ENCODE data around the gene SH3D19.
"Not testable (repeated sequence)": the region's sequence is repeated elsewhere in the genome, so short reads cannot be mapped to it uniquely, and the experiment has no call there.

SH3D19 gene

DNA sequence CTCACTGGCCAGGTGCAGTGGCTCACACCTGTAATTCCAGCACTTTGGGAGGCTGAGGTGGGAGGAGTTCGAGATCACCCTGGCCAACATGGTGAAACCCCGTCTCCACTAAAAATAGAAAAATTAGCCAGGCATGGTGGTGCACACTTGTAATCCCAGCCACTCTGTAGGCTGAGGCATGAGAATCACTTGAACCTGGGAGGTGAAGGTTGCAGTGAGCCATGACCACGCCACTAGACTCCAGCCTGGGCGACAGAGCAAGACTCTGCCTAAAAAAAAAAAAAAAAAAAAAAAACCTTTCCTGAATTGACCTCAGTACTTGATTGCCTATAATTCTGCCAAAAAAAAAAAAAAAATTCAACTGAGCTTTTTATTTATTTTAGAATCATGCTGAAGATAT lies 3.2 kb downstream of the SH3D19 start:
- not testable (repeated sequence) for DNase-seq

GRCh38 chr4:151321586-151321985 lies 3.8 kb downstream of the SH3D19 start:
- DNase-seq, result no peak

DNA sequence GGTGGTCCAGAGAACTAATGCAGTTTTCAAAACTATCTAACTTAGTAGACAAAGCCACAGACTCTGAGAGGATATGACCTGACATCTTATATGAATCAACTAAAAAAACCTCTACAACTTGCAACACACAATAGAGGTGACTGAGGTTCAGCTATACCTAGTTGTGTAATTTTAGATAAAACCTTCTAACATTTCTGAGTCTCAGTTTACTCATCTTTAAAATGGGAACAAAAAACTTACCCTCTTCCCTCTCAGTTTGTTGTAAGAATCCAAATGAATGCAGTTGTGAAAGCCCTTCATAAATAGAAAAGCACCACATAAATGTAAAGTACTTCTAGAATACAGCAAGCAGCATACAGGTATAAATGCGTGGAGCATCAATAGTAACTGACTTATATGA lies 5.9 kb downstream of the SH3D19 start:
- DNase-seq, result no peak

DNA sequence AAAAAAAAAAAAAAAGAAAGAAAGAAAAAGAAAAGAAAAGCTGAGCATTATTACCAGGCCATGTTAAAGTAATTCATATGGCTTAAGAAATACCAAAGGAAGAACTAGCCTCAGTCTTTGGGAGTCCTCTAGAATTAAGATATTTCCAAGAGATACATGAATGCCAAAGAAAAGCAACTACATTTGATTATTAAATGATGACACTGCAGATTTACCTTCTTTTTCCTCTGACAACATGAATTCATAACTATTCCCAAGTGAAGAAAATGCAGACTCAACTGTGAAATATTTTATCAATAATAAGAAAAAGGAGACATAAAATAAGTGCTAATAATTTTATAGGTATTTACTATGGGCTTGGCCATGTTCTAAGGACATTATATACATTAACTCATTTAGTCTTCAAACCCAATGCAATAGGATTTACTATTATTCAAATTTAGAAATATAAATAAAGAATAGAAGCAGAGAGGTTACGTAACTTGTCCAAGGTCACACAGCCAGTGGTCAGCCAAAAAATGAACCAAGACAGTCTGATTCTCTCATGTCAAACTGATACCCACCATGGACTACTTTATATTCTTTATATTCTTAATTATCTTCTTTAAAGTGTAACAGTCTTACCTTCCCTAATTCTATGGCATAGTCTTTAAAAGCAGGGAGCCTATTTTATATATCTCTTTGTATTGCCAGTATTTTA lies 6.9 kb downstream of the SH3D19 start:
- no peak for DNase-seq

- DNase-seq, result no peak
Measured at GRCh38 chr4:151316645-151317044, 8.8 kb downstream of the SH3D19 start.

DNA sequence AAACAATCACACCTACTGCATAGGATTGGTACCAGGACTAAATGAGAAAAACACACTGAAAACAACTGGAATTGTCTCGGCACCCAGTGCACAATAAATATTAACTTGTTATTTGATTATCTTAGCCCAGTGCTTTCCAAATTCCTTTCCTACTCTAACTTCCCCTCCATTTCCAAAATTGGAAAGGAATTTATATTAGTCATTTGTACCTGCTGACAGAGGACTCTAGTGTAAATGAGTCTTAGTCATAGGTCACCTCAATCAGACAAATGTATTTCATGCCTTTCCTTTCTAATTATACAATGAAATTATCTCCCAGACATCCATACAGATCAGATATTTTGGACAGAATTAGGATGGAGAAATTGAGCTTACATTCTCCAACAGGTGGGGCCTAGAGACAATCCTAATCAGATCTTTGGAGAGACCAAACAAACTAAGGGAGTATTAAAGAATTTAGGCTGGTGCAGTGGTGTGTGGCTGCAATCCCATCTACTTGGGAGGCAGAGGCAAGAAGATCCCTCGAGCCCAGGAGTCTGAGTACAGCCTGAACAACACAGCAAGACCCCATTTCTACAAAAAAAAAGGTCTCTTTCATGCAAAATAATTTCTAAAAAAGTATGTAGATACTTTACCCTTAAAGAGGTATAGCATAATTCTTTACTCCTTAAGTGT lies 10.1 kb downstream of the SH3D19 start:
- no peak for DNase-seq

DNA sequence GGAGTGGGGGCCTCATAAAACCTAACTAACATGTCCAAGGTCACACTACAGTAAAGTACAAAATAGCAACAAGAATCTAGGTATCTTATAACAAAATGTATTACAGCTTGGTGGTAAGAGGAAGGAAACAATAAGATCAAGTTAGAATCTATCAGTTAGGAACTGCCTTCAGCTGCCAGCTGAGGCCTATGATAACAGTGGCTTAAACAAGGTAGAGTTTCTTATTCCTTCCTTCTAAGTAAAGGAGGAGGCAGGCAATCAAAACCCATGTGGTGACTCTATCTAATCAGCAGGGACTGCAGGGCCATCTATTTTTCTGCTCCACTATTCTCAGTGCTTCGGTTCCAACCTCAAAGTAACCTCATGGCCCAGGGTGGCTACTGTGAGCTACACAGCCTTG lies 10.9 kb downstream of the SH3D19 start:
- no peak for DNase-seq

- no peak for DNase-seq
Measured at GRCh38 chr4:151314010-151314355, 11.4 kb downstream of the SH3D19 start.

GRCh38 chr4:151313306-151314009 lies 11.9 kb downstream of the SH3D19 start:
- DNase-seq, result no peak

GRCh38 chr4:151310124-151310728 lies 15.2 kb downstream of the SH3D19 start:
- no peak for DNase-seq

GRCh38 chr4:151304755-151305154 lies 20.6 kb downstream of the SH3D19 start:
- DNase-seq, result no peak

DNA sequence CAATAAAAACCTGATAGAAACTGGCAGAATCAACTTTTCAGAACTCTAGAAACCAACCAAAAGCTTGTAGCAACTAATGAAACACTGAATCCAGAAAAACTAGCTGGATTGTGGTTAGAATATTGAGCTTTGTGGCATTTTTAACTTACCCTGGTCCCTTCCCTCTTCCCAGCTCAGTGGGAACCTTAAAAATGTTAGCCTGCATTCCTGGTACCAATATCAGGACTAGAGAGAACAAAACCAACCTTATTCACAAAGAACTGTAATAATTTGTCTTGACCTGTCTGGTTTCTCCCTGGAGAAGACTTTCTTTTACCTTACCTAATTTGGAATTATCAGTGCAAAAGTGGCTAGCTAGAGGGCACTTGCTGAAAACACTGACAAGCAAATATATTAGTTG lies 21.2 kb downstream of the SH3D19 start:
- DNase-seq, result no peak

DNA sequence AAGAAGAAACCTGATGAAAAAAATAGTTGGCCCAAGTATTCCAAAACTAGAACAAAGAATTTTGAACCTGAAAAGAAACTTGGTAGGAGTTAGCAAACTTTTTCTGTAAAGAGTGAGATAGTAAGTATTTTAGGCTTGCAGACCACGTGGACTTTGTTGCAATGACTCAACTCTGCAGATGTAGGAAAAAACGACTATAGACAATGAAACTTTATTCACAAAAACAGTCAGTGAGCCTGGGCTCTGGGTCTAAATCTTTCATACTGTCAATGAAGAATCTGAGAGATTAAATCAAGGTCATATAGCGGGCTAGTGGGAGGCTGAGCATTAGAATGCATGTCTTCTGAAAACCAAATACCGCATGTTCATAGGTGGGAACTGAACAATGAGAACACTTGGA lies 23.0 kb downstream of the SH3D19 start:
- no peak for DNase-seq

- no peak for DNase-seq
Measured at GRCh38 chr4:151297170-151297569, 28.2 kb downstream of the SH3D19 start.

GRCh38 chr4:151296227-151296626 lies 29.2 kb downstream of the SH3D19 start:
- no peak for DNase-seq

- DNase-seq, result no peak
Measured at GRCh38 chr4:151294833-151295496, 30.4 kb downstream of the SH3D19 start.

DNA sequence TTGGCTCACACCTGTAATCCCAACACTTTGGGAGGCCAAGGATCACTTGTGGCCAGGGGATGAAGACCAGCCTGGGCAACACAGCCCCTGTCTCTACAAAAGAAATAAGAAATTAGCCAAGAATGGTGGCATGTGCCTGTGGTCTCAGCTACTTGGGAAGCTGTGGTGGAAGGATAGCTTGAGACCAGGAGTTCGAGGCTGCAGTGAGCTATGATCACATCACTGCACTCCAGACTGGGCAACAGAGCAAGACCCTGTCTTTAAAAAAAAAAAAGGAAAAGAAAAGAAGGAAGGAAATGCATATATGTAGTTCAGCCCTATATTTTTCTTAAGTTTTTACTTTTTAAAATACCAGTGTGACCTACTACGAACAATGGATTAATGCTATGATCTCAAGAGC lies 33.4 kb downstream of the SH3D19 start:
- no peak for DNase-seq

DNA sequence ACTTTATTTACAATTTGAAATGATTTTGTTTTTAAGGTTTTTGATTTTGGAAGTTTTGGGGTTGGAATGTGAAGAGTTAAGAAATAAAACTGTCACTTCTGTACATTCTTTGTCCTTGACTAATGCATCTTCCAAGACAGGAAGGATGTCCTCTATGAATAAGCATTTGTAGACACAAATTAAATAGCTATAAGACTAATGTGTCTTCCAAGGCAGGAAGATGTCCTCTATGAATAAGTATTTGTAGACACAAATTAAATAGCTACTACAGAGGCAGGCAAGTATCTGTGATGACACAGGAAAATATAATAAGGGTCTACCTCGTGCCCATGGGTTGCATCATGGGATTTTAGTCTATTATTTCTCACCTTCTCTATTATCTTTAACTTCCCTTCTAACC lies 33.9 kb downstream of the SH3D19 start:
- DNase-seq, result no peak

GRCh38 chr4:151287409-151287808 lies 38.0 kb downstream of the SH3D19 start:
- DNase-seq, result no peak

DNA sequence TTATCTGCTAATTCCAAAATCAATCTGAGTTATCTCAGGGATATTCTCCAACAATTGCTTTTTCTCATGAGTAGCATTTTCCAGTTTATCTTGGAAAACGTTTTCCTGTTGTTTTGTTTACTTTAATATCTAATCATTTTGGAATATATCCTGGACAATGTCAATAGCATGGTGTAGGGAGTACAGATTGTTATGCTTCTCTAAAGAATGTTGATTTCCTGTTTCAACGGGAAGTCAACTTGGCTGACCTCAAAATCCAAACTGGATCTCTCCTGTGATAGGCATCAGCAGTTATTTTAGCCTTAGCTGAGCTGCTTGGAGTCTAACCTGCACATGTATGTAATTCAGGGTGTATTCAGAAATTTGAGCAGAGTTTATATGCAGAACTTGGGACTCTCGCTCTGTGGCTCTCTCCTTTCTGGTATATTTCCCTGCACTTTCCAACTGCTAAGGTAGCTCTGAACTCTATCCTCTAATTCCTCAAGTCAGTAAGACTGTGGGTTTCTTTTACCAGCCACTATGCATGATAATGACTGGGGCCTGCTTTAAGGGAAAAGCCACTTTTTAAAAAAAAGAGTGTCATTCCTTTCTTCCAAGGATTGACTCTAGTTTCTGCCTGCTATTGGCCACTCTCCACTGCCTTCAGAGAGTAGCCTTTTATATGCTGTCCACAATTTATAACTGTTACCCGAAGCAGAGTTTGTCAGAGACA lies 40.7 kb downstream of the SH3D19 start:
- no peak for DNase-seq

DNA sequence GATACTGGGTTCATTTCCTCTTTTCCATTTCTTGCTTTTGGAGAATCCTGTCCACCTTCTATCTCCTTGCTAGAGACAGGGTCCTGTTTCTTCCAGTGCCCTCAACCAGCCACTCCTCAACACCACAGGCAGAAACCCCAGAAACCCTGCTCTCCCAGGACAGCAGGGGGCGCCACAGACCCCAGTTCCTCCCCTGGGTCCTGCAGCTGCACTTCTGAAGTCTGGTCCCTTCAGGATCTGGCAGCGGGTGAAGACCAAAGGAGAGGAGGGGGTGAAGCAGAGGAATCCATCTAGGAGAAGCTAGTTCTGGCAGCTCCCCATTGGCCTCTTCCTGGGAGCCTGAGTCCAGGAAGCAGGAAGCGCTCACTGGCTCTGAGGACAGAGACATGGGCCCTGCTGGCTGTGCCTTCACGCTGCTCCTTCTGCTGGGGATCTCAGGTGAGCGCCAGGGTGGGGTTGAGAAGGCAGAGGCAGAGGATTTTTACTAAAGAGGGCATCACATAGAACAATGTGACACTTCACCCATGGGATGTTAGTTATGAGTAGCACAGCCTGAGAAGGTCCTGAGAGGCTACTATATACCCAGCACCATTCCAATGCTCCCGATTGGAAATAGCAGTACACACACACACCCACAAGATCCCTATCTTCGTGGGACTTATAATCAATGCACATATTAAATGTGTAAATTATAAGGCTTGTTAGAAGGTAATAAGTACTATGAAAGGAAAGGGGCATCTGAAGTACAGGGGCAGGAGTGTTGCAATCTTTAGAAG lies 48.4 kb downstream of the SH3D19 start, which contains the start of gene PRSS48:
Gene PRSS48 (plus strand): TSS at position 375 of the 776 bp plus-strand sequence. CDS start 12 bp downstream, at position 387.
- no peak for DNase-seq

- DNase-seq, result not testable (repeated sequence)
Measured at GRCh38 chr4:151268905-151269304, 56.5 kb downstream of the SH3D19 start.

Data from CD4-positive, alpha-beta T cell treated with Interleukin-4 for 4 hours (primary cell).